Lower lobe of right lung (tissue), 2 donors: ENCODE measurements around the gene STAT4. TPM values are rescaled to one million over a fixed set of nuclear protein-coding genes. Genes with fewer than 3 reads are reported as not detected.

ENCODE experiments used
- ATAC-seq, 2 donors: fragments of 200-7000 bp; cut with Tn5 transposase; one replicate each; pipeline ENCODE4 v1.9.1; 2020 to 2022; ENCODE audit warnings: mild to moderate bottlenecking in 2 of 2, moderate library complexity in 2 of 2
- DNase-seq: peaks from one replicate; pipeline ENCODE4 v3.0.0-alpha.2; 2020
- H3K27ac ChIP-seq: fragments of 200-600 bp; one replicate; pipeline ENCODE4 v1.8.0; 2022
- H3K27me3 ChIP-seq: fragments of 200-600 bp; one replicate; pipeline ENCODE4 v1.8.0; 2022; ENCODE audit warnings: low read depth
- H3K36me3 ChIP-seq: fragments of 200-600 bp; one replicate; pipeline ENCODE4 v1.8.0; 2022; ENCODE audit warnings: mild to moderate bottlenecking
- H3K4me1 ChIP-seq: fragments of 200-600 bp; one replicate; pipeline ENCODE4 v1.8.0; 2022
- H3K4me3 ChIP-seq: fragments of 200-600 bp; one replicate; pipeline ENCODE4 v1.8.0; 2022; ENCODE audit warnings: mild to moderate bottlenecking
- H3K9me3 ChIP-seq: fragments of 200-600 bp; one replicate; pipeline ENCODE4 v1.8.0; 2022
- intact Hi-C: fragments of 100-400 bp; cut with DNase I; formaldehyde crosslinking; loops from one replicate; pipeline ENCODE4 v1.11.0; 2022
- total RNA-seq: library from RNA; stranded (reverse); fragmentation: NEBNext Ultra II Directional; extraction: Animal tissue kit (Norgen Biotek cat#: 25700); gene quantifications from one replicate; pipeline ENCODE4 v1.2.1, GENCODE V29; 2021
- TF ChIP-seq, protein P1 (sequence below): fragments of 200-600 bp; IDR thresholded peaks from one replicate; pipeline ENCODE4 v1.8.0; 2022; ENCODE audit warnings: antibody characterized with exemption, mild to moderate bottlenecking
- donor health status: DM: no; HTN: yes; CAD: no; lungs with severe emphysema.

STAT4 gene
- total RNA-seq, 1 donor from 2014 or later, result 5.8 TPM

DNA sequence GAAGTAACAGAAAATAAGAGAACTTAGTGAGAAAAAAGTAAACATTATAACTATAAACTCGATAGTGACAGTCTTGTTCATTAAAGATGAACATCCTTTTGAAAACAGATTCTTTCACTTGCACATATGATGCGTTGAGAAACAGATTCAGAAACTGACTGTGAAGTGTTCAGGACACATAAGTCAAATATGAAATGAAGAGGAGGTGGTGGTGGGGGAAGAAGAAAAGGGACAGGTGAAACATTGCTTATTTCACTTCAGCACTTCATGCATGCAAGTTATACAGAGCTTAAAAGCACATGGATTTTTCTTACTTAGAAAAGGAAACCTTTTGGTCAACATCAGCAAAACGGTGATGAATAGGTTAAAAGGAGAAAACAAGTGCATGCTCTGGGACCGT lies 42.5 kb downstream of the STAT4 start:
- TF ChIP-seq, protein P1, sequence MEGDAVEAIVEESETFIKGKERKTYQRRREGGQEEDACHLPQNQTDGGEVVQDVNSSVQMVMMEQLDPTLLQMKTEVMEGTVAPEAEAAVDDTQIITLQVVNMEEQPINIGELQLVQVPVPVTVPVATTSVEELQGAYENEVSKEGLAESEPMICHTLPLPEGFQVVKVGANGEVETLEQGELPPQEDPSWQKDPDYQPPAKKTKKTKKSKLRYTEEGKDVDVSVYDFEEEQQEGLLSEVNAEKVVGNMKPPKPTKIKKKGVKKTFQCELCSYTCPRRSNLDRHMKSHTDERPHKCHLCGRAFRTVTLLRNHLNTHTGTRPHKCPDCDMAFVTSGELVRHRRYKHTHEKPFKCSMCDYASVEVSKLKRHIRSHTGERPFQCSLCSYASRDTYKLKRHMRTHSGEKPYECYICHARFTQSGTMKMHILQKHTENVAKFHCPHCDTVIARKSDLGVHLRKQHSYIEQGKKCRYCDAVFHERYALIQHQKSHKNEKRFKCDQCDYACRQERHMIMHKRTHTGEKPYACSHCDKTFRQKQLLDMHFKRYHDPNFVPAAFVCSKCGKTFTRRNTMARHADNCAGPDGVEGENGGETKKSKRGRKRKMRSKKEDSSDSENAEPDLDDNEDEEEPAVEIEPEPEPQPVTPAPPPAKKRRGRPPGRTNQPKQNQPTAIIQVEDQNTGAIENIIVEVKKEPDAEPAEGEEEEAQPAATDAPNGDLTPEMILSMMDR, result no peak
- DNase-seq (no peak), ATAC-seq (no peak)
- Histone ChIP-seq H3K27me3 (no peaks in the 10 kb centered on the region), H3K4me1 (no peaks in the 10 kb centered on the region), H3K36me3 (no peaks in the 10 kb centered on the region), H3K27ac (no peak overlapping the region), H3K4me3 (no peak overlapping the region), H3K9me3 (no peaks in the 10 kb centered on the region)
- intact Hi-C loops, result no loop called here

GRCh38 chr2:191105082-191105481 lies 45.7 kb downstream of the STAT4 start:
- H3K36me3 ChIP-seq, result no peaks in the 10 kb centered on the region
- no peaks in the 10 kb centered on the region for H3K9me3 ChIP-seq
- H3K27ac ChIP-seq, result no peak overlapping the region
- no peaks in the 10 kb centered on the region for H3K27me3 ChIP-seq
- intact Hi-C loops, result no loop called here
- DNase-seq, result no peak
- no peak for ATAC-seq
- H3K4me1 ChIP-seq, result no peaks in the 10 kb centered on the region
- H3K4me3 ChIP-seq, result no peak overlapping the region
- TF ChIP-seq, protein P1, result no peak

GRCh38 chr2:191103774-191104173 lies 47.0 kb downstream of the STAT4 start:
- Histone ChIP-seq H3K4me1 (no peaks in the 10 kb centered on the region), H3K27ac (no peak overlapping the region), H3K36me3 (no peaks in the 10 kb centered on the region), H3K27me3 (no peaks in the 10 kb centered on the region), H3K4me3 (no peak overlapping the region), H3K9me3 (no peaks in the 10 kb centered on the region)
- TF ChIP-seq, protein P1, result no peak
- ATAC-seq (no peak), DNase-seq (no peak)
- intact Hi-C loops, result no loop called here

- TF ChIP-seq, protein P1, result no peak
- no peaks in the 10 kb centered on the region for H3K9me3 ChIP-seq
- no peak overlapping the region for H3K27ac ChIP-seq
- intact Hi-C loops, result no loop called here
- ATAC-seq (no peak), DNase-seq (no peak)
- no peaks in the 10 kb centered on the region for H3K27me3 ChIP-seq
- H3K4me1 ChIP-seq, result no peaks in the 10 kb centered on the region
- H3K4me3 ChIP-seq, result no peak overlapping the region
- no peaks in the 10 kb centered on the region for H3K36me3 ChIP-seq
These were observed 50.6 kb downstream of the STAT4 start for GRCh38 chr2:191100216-191100615.

GRCh38 chr2:191087311-191087710 lies 63.5 kb downstream of the STAT4 start:
- intact Hi-C loops, result no loop called here
- ATAC-seq (no peak), DNase-seq (no peak)
- no peak overlapping the region for H3K27ac ChIP-seq
- H3K36me3 ChIP-seq, result no peaks in the 10 kb centered on the region
- H3K4me1 ChIP-seq, result no peaks in the 10 kb centered on the region
- no peak overlapping the region for H3K4me3 ChIP-seq
- TF ChIP-seq, protein P1, result no peak
- H3K27me3 ChIP-seq, result no peaks in the 10 kb centered on the region
- H3K9me3 ChIP-seq, result no peaks in the 10 kb centered on the region

DNA sequence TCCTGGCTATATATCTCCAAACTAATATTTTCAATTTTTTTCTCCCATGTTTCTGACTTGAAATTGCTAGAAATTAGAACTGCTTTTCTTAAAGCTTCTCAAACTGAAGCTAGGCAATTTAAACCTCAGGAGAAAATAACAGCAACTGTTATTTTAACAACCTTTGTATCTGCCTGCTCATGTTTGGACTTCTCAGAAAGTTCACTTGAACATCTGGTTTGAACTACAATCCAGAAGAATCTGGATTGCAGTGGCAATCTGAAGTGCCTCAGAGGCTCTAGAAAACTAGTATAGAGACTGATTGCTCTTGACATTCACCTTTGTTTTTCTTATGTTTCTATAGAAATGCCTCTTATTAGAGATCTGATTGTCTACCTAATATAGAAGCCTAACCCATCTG lies 64.1 kb downstream of the STAT4 start:
- ATAC-seq, result no peak
- no peak overlapping the region for H3K27ac ChIP-seq
- no peak for DNase-seq
- H3K27me3 ChIP-seq, result no peaks in the 10 kb centered on the region
- no peaks in the 10 kb centered on the region for H3K9me3 ChIP-seq
- H3K4me1 ChIP-seq, result no peaks in the 10 kb centered on the region
- intact Hi-C loops, result no loop called here
- no peaks in the 10 kb centered on the region for H3K36me3 ChIP-seq
- H3K4me3 ChIP-seq, result no peak overlapping the region
- TF ChIP-seq, protein P1, result no peak
